Measurements from ENCODE around the gene BEST3. TPM values are rescaled to one million over a fixed set of nuclear protein-coding genes. Genes with fewer than 3 reads are reported as not detected.

The BEST3 gene
- total and polyA plus RNA-seq, 2 of the 4 experiments (the other 2 are of a cell fraction), result under 0.01 to 0.07 TPM

GRCh38 chr12:69662764-69663163 is 36.3 kb downstream of the BEST3 start:
- H3K4me2 ChIP-seq (ENCODE audit: low read depth, low read length), result no peak overlapping the region
- no peak overlapping the region for H2BK5ac ChIP-seq (ENCODE audit: low read depth, low read length, poor library complexity, severe bottlenecking)
- H4K91ac ChIP-seq (ENCODE audit: insufficient read depth, low read depth, low read length), result no peak overlapping the region
- DNase-seq (no peak), ATAC-seq (ENCODE audit: low read depth) (no peak)
- H3K9me1 ChIP-seq (ENCODE audit: insufficient read depth, low read length), result peaks cover 2% of the 10 kb centered on the region; the same call in 1 of the 2 replicates
- H3K4me1 ChIP-seq (ENCODE audit: control insufficient read depth, insufficient read depth, low read length), result peaks cover 2% of the 10 kb centered on the region; the same call in 1 of the 2 replicates
- H4K8ac ChIP-seq (ENCODE audit: low read depth in 2 of 2, low read length in 2 of 2), result no peak overlapping the region
- no peak overlapping the region for H3K56ac ChIP-seq (ENCODE audit: extremely low read depth, insufficient read depth, low read length)
- no peaks in the 10 kb centered on the region for H3K9me3 ChIP-seq (ENCODE audit: control insufficient read depth, insufficient read depth, low read length)
- no peaks in the 10 kb centered on the region for H3K79me1 ChIP-seq (ENCODE audit: low read depth in 1 of 2, low read length in 2 of 2)
- H3K27me3 ChIP-seq (ENCODE audit: control insufficient read depth, insufficient read depth, low read length), result no peaks in the 10 kb centered on the region; the same call in 1 of the 2 replicates
- no peak overlapping the region for H2BK120ac ChIP-seq (ENCODE audit: low read depth, low read length)
- H4K5ac ChIP-seq (ENCODE audit: low read depth, low read length), result no peak overlapping the region
- no peak overlapping the region for H3K14ac ChIP-seq (replicated peaks; ENCODE audit: low read depth, low read length)
- TF ChIP-seq RCOR1 (IDR thresholded peaks at IDR 0.05; ENCODE audit: insufficient replicate concordance, low read length), result no peak
- TF ChIP-seq FOS (IDR thresholded peaks at IDR 0.05; ENCODE audit: low read depth, low read length), result no peak
- no TSS peak for BruUV-seq (replicated peaks)
- no peak overlapping the region for H3K27ac ChIP-seq (ENCODE audit: insufficient read depth, low read length)
- no peak overlapping the region for H3K18ac ChIP-seq (ENCODE audit: low read depth, low read length)
- no peak overlapping the region for H3K4ac ChIP-seq (ENCODE audit: low read depth, low read length)
- no peaks in the 10 kb centered on the region for H4K20me1 ChIP-seq (ENCODE audit: insufficient read depth, low read length)
- dilution Hi-C loops (cut with HindIII; ENCODE audit: low sequenced_read_pairs, unreplicated experiment) (no loop called here), in situ Hi-C loops (cut with MboI; ENCODE audit: low sequenced_read_pairs) (no loop called here), intact Hi-C loops (cut with micrococcal nuclease) (loop anchor here (5.0 kb wide), 1 partner anchor 50 kb away; the partner anchor contains the start of gene LRRC10)
- no peak overlapping the region for H2BK20ac ChIP-seq (ENCODE audit: low read depth, low read length)
- no peaks in the 10 kb centered on the region for H3K36me3 ChIP-seq (ENCODE audit: control insufficient read depth, insufficient read depth, low read length)
- H3K4me3 ChIP-seq (ENCODE audit: insufficient read depth, low read depth, low read length), result no peak overlapping the region
- no peak overlapping the region for H2BK15ac ChIP-seq (ENCODE audit: low read depth, low read length)
- H3K9ac ChIP-seq (ENCODE audit: low read depth, low read length), result no peak overlapping the region
- ChIA-PET POLR2A (ENCODE audit: unreplicated experiment) (no interaction called here), CTCF (no interaction called here)
- no peak overlapping the region for H2AK9ac ChIP-seq (replicated peaks; ENCODE audit: low read depth, low read length, poor library complexity)
- no peak overlapping the region for H2AFZ ChIP-seq (replicated peaks; ENCODE audit: low read length, poor library complexity)
- no peak overlapping the region for H3K23ac ChIP-seq (ENCODE audit: low read depth, low read length)
- H2AK5ac ChIP-seq (ENCODE audit: low read depth, low read length), result no peak overlapping the region

All from IMR-90 (cell line).